Right cardiac atrium (tissue), 5 donors: ENCODE results near the gene ARHGEF5. TPM values are rescaled to one million over a fixed set of nuclear protein-coding genes. Genes with fewer than 3 reads are reported as not detected.
"Not testable (repeated sequence)": the region's sequence is repeated elsewhere in the genome, so short reads cannot be mapped to it uniquely, and the experiment has no call there.

Experiments
- ATAC-seq, 2 donors: fragments of 200-7000 bp; cut with Tn5 transposase; one replicate each; pipeline versions ENCODE4 v1.8.0 to v1.9.1; 2020; ENCODE audit warnings: moderate library complexity in 2 of 2, mild to moderate bottlenecking in 1 of 2
- DNase-seq, 3 donors: peaks; one replicate each; pipeline ENCODE4 v3.0.0-alpha.2; 2020
- H3K27ac ChIP-seq: one replicate; pipeline ENCODE4 v1.5.1; 2013; ENCODE audit warnings: mild to moderate bottlenecking, low read length, control low read depth, moderate library complexity
- H3K27me3 ChIP-seq: one replicate; pipeline ENCODE4 v1.6.1; 2013; ENCODE audit not compliant: control insufficient read depth, insufficient read depth
- H3K4me1 ChIP-seq: one replicate; pipeline ENCODE4 v1.6.1; 2013; ENCODE audit warnings: low read length; ENCODE audit not compliant: control insufficient read depth, insufficient read depth
- H3K4me3 ChIP-seq: one replicate; pipeline ENCODE4 v1.5.1; 2013; ENCODE audit warnings: low read length, control low read depth
- H3K9me3 ChIP-seq: one replicate; pipeline ENCODE4 v1.6.1; 2013; ENCODE audit warnings: low read length; ENCODE audit not compliant: control insufficient read depth
- WGBS: extraction: QIAGEN DNeasy Blood & Tissue Kit; methylation state at CpG from one replicate; pipeline ENCODE4 v1.1.7; 2013; 5-methylcytosine and 5-hydroxymethylcytosine counted together
- intact Hi-C, 4 donors: fragments of 100-400 bp; cut with DNase I; formaldehyde crosslinking; loops; one replicate each; pipeline versions ENCODE4 v1.11.0 to v1.14.0; 2022 to 2023
- polyA plus RNA-seq: library from polyadenylated mRNA; stranded (reverse); fragments of 200-250 nt; gene quantifications from one replicate; pipeline ENCODE4 v1.2.3, GENCODE V29; 2013
- total RNA-seq, 4 donors: library from RNA; stranded (reverse); fragmentation: NEBNext Ultra II Directional; extraction: Animal tissue kit (Norgen Biotek cat#: 25700); gene quantifications; one replicate each; pipeline ENCODE4 v1.2.1, GENCODE V29; 2021
- donor health status: healthy with polysubstance abuse.
- donor health status: DM: no; HTN: yes; CAD: no.
- donor health status: DM: no; HTN: no; CAD: no.
- donor health status: DM: no; HTN: yes; CAD: no; lungs with severe emphysema.
- donor health status: DM: yes; HTN: yes; CAD: no.

The ARHGEF5 gene
- total and polyA plus RNA-seq, 5 donors, result 1.9 to 4.4 (median 4.2) TPM

DNA sequence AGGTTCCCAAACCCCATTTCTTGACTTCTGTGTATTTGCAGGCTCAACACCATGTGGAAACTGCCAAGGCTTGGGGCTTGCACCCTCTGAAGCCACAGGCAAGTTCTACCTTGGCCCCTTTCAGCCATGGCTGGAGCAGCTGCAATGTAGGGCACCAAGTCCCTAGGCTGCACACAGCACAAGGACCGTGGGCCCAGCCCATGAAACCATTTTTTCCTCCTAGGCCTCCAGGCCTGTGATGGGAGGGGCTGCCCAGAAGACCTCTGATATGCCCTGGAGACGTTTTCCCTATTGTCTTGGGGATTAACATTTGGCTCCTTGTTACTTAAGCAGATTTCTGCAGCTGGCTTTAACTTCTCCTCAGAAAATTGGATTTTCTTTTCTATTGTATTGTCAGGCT, 72.3 kb downstream of the ARHGEF5 start:
- WGBS, result 40% methylated on average over 2 of the region's 2 CpGs
- DNase-seq, H3K4me1 ChIP-seq, intact Hi-C loops, H3K9me3 ChIP-seq, H3K27me3 ChIP-seq, ATAC-seq, H3K27ac ChIP-seq, H3K4me3 ChIP-seq: not testable (repeated sequence)

DNA sequence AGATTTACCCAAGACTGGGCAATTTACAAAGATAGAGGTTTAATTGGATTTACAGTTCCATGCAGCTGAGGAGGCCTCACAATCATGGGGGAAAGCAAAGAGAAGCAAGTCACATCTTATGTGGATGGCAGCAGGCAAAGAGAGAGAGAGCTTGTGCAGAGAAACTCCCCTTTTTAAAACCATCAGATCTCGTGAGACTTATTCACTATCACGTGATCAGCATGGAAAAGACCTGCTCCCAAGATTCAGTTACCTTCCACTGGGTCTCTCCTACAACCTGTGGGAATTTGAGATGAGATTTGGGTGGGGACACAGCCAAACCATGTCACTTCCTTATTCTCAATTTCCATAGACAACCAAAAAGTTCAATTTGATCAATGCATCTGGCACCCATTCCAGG, 73.2 kb downstream of the ARHGEF5 start:
- no peak overlapping the region for H3K4me3 ChIP-seq
- no peak for DNase-seq
- intact Hi-C loops, result no loop called here
- H3K4me1 ChIP-seq, result no peaks in the 10 kb centered on the region
- H3K9me3 ChIP-seq, result peaks cover 4% of the 10 kb centered on the region
- no peaks in the 10 kb centered on the region for H3K27me3 ChIP-seq
- H3K27ac ChIP-seq, result no peak overlapping the region
- ATAC-seq, result no peak
- WGBS, result 71% methylated on average over 2 of the region's 2 CpGs

Other genes starting within 250 kb of the ARHGEF5 start
- gene OR2A2, start 245.8 kb upstream of the ARHGEF5 start, total RNA-seq, result not detected
- gene OR2A2, start 245.8 kb upstream of the ARHGEF5 start, polyA plus RNA-seq, result not detected
- gene OR2A14, start 232.2 kb upstream of the ARHGEF5 start, total RNA-seq, result not detected
- gene OR2A14, start 232.2 kb upstream of the ARHGEF5 start, polyA plus RNA-seq, result not detected
- gene CTAGE4, start 171.9 kb upstream of the ARHGEF5 start, total RNA-seq, result under 1 TPM in 3 of 4 donors, not detected in 1; 0.14 to 0.28 (median 0.24) TPM
- 0.41 TPM for gene CTAGE4, start 171.9 kb upstream of the ARHGEF5 start, polyA plus RNA-seq
- gene ARHGEF35, start 159.6 kb upstream of the ARHGEF5 start, total RNA-seq, result 1 to 10 TPM in 3 of 4 donors, under 1 TPM in 1; 0.29 to 4.1 (median 2.6) TPM
- gene ARHGEF35, start 159.6 kb upstream of the ARHGEF5 start, polyA plus RNA-seq, result 2.9 TPM
- gene OR2A42, start 115.8 kb upstream of the ARHGEF5 start, total RNA-seq, result not detected
- gene OR2A42, start 115.8 kb upstream of the ARHGEF5 start, polyA plus RNA-seq, result 0.20 TPM
- 1 to 10 TPM in 3 of 4 donors, under 1 TPM in 1; 0.40 to 1.5 (median 1.4) TPM for gene OR2A7, start 90.6 kb upstream of the ARHGEF5 start, total RNA-seq
- 0.45 TPM for gene OR2A7, start 90.6 kb upstream of the ARHGEF5 start, polyA plus RNA-seq
- under 1 TPM; 0.14 to 0.91 (median 0.38) TPM for gene CTAGE8, start 86.1 kb upstream of the ARHGEF5 start, total RNA-seq
- 0.23 TPM for gene CTAGE8, start 86.1 kb upstream of the ARHGEF5 start, polyA plus RNA-seq
- under 1 TPM in 1 of 4 donors, not detected in 3; 0.39 TPM for gene OR2A1, start 43.0 kb upstream of the ARHGEF5 start, total RNA-seq
- 0.02 TPM for gene OR2A1, start 43.0 kb upstream of the ARHGEF5 start, polyA plus RNA-seq
- not detected for gene NOBOX, start 48.3 kb downstream of the ARHGEF5 start, total RNA-seq
- gene NOBOX, start 48.3 kb downstream of the ARHGEF5 start, polyA plus RNA-seq, result not detected